C4-2B (cell line): ENCODE results near the gene ATAD3A.

Source experiments
- CTCF ChIP-seq: fragments of 450-650 bp; conservative IDR thresholded peaks from 2 replicates; pipeline ENCODE4 v1.5.1; 2017; ENCODE audit warnings: mild to moderate bottlenecking
- ZFX ChIP-seq: fragments of 450-650 bp; IDR thresholded peaks from 2 replicates; pipeline ENCODE4 v1.6.1; 2017

- no peak for TF ChIP-seq CTCF
- no peak for TF ChIP-seq ZFX
These were observed 24.3 kb upstream of the ATAD3A start for GRCh38 chr1:1487701-1488100.
